AG04450 (cell line): ENCODE results near the gene GPR107. TPM values are rescaled to one million over a fixed set of nuclear protein-coding genes. Genes with fewer than 3 reads are reported as not detected.

Experiments used
- CTCF ChIA-PET: fragments of 300-600, 350-600 bp; formaldehyde crosslinking; extraction: SDS; loops from one replicate; lab custom pipeline; 2022; ENCODE audit warnings: antibody characterized with exemption, inconsistent platforms; lab: Charles Lee
- POLR2A ChIA-PET: fragments of 350-600 bp; formaldehyde crosslinking; extraction: SDS; loops from one replicate; lab custom pipeline; 2021; ENCODE audit warnings: antibody characterized with exemption, inconsistent platforms; lab: Yijun Ruan, JAX
- DNase-seq: peaks from one replicate; pipeline ENCODE4 v3.0.0-alpha.2; 2011; ENCODE audit warnings: low read depth, low spot score
- H3K27ac ChIP-seq: one replicate; pipeline ENCODE4 v1.5.1; 2012; ENCODE audit warnings: low read depth, low read length, control low read depth
- H3K27me3 ChIP-seq: one replicate; pipeline ENCODE4 v1.6.0; 2012; ENCODE audit warnings: low read length; ENCODE audit not compliant: control insufficient read depth, insufficient read depth
- H3K4me3 ChIP-seq: 2 replicates; pipeline ENCODE4 v1.5.1; 2011; ENCODE audit warnings: mild to moderate bottlenecking, low read depth, low read length, control low read depth
- H3K9me3 ChIP-seq: 2 replicates; pipeline ENCODE4 v1.5.1; 2012; ENCODE audit warnings: low read length; ENCODE audit not compliant: control insufficient read depth, insufficient read depth
- CTCF ChIP-seq: IDR thresholded peaks from 2 replicates; pipeline ENCODE4 v1.5.1; 2011; ENCODE audit warnings: low read depth, low read length, control low read depth, inconsistent platforms
- polyA plus RNA-seq: library from polyadenylated mRNA; depleted of rRNA; stranded (reverse); fragments of >200 nt; gene quantifications from 2 replicates; pipeline ENCODE4 v1.2.3, GENCODE V29; 2011

The GPR107 gene
- polyA plus RNA-seq, 1 experiment = 45.1 TPM

- no peak for TF ChIP-seq CTCF
- CTCF ChIA-PET = no interaction called here
- no peak for DNase-seq
- no peak overlapping the region for H3K27ac ChIP-seq
- H3K27me3 ChIP-seq = no peaks in the 10 kb centered on the region
- no peaks in the 10 kb centered on the region; the same call in 1 of the 2 replicates for H3K9me3 ChIP-seq
- no peak overlapping the region for H3K4me3 ChIP-seq
- POLR2A ChIA-PET = no interaction called here
Measured at GRCh38 chr9:130177898-130178805, 124.4 kb downstream of the GPR107 start.

GRCh38 chr9:130179331-130179907 lies 125.7 kb downstream of the GPR107 start:
- TF ChIP-seq CTCF = no peak
- ChIA-PET POLR2A (no interaction called here), CTCF (no interaction called here)
- no peaks in the 10 kb centered on the region for H3K27me3 ChIP-seq
- no peak overlapping the region for H3K27ac ChIP-seq
- H3K4me3 ChIP-seq = no peak overlapping the region
- no peaks in the 10 kb centered on the region for H3K9me3 ChIP-seq
- DNase-seq = no peak

- H3K27me3 ChIP-seq = no peaks in the 10 kb centered on the region
- no peak for DNase-seq
- POLR2A ChIA-PET = no interaction called here
- H3K4me3 ChIP-seq = no peak overlapping the region
- CTCF ChIA-PET = no interaction called here
- no peak for TF ChIP-seq CTCF
- H3K27ac ChIP-seq = no peak overlapping the region
- H3K9me3 ChIP-seq = no peaks in the 10 kb centered on the region
Measured at GRCh38 chr9:130180516-130180915, 126.8 kb downstream of the GPR107 start.

- DNase-seq = no peak
- Histone ChIP-seq H3K27me3 (no peaks in the 10 kb centered on the region), H3K9me3 (no peaks in the 10 kb centered on the region), H3K4me3 (no peak overlapping the region), H3K27ac (peak overlapping the region; percentile 21)
- ChIA-PET CTCF (interaction anchor here (0.5 kb wide), 1 partner anchor 55 kb away, joined by 3 read pairs; no protein-coding TSS in a partner anchor), POLR2A (interaction anchor here (0.6 kb wide), 1 partner anchor 13 kb away, joined by 5 read pairs; no protein-coding TSS in a partner anchor)
- no peak for TF ChIP-seq CTCF
Measured at GRCh38 chr9:130181678-130182380, 128.1 kb downstream of the GPR107 start.
